Small intestine (tissue), 7 donors: ENCODE data around the gene RAPGEF4. TPM values are rescaled to one million over a fixed set of nuclear protein-coding genes. Genes with fewer than 3 reads are reported as not detected.

Experiments
- DNase-seq, 2 donors: peaks; one replicate each; pipeline versions ENCODE4 v3.0.0 to v3.0.0-alpha.2; 2013
- FAIRE-seq: peaks from 2 replicates; lab custom pipeline; 2012; peaks lifted over from hg19 to GRCh38; lab: Jason Lieb, UNC
- H3K27ac ChIP-seq, 3 donors: one replicate each; pipeline ENCODE4 v1.5.1; 2013; ENCODE audit warnings: low read length in 2 of 3, mild to moderate bottlenecking in 2 of 3, control low read depth in 1 of 3, inconsistent platforms in 1 of 3, low read depth in 1 of 3, moderate library complexity in 1 of 3
- H3K27me3 ChIP-seq, 3 donors: one replicate each; pipeline ENCODE4 v1.6.1; 2013; ENCODE audit warnings: low read length in 3 of 3, inconsistent platforms in 1 of 3; ENCODE audit not compliant: control insufficient read depth in 3 of 3, insufficient read depth in 3 of 3
- H3K36me3 ChIP-seq, 3 donors: one replicate each; pipeline ENCODE4 v1.6.1; 2013; ENCODE audit warnings: low read length in 3 of 3, inconsistent platforms in 1 of 3, low read depth in 1 of 3, mild to moderate bottlenecking in 1 of 3, moderate library complexity in 1 of 3; ENCODE audit not compliant: control insufficient read depth in 3 of 3, insufficient read depth in 2 of 3
- H3K4me1 ChIP-seq, 3 donors: one replicate each; pipeline ENCODE4 v1.6.1; 2013; ENCODE audit warnings: low read length in 2 of 3, inconsistent platforms in 1 of 3, low read depth in 1 of 3, mild to moderate bottlenecking in 1 of 3, moderate library complexity in 1 of 3; ENCODE audit not compliant: control insufficient read depth in 3 of 3, insufficient read depth in 2 of 3
- H3K4me3 ChIP-seq, 3 donors: one replicate each; pipeline ENCODE4 v1.5.1; 2013; ENCODE audit warnings: low read length in 3 of 3, control low read depth in 1 of 3, inconsistent platforms in 1 of 3, low read depth in 1 of 3, mild to moderate bottlenecking in 1 of 3, moderate library complexity in 1 of 3
- H3K9me3 ChIP-seq, 2 donors: one replicate each; pipeline ENCODE4 v1.6.1; 2013; ENCODE audit warnings: low read depth in 1 of 2, low read length in 1 of 2; ENCODE audit not compliant: control insufficient read depth in 2 of 2, insufficient read depth in 1 of 2
- WGBS, 3 donors: extraction: QIAGEN DNeasy Blood & Tissue Kit; methylation state at CpG; one replicate each; pipeline ENCODE4 v1.1.7; 2013; 5-methylcytosine and 5-hydroxymethylcytosine counted together
- polyA plus RNA-seq, 4 donors: library from polyadenylated mRNA; stranded (reverse) in 3 of 4; unstranded in 1 of 4; fragments of 200-250 nt in 3 of 4; fragments of 120-200 nt in 1 of 4; gene quantifications; one replicate each; pipeline versions ENCODE4 v1.2.1 to v1.2.3, GENCODE V29; 2013
- donor health status: healthy with polysubstance abuse.
- donor health status: control.
- donor health status: control.
- donor health status: Bipolar disorder and iron deficiency.
- donor health status: healthy.

RAPGEF4 gene
- polyA plus RNA-seq, 4 donors = 0.45 to 7.2 (median 3.4) TPM

- DNase-seq (peak; percentile 65 to 88), FAIRE-seq (no peak)
- Histone ChIP-seq H3K27me3 (no peaks in the 10 kb centered on the region), H3K4me3 (peak within 1 kb of the TSS; percentile 83 to 93 (median 87)), H3K36me3 (no peaks in the 10 kb centered on the region), H3K4me1 (peaks cover 0 to 6% (median 3%) of the 10 kb centered on the region in 3 donors), H3K27ac (peak within 1 kb of the TSS; percentile 50 to 94 (median 91)), H3K9me3 (peaks cover 0 to 6% of the 10 kb centered on the region in 2 donors)
- WGBS, 3 donors = 0 to 1% (median 1%) methylated on average over 39 to 106 of the region's 106 CpGs
Observed at GRCh38 chr2:173075781-173076580, 340.3 kb downstream of the RAPGEF4 start, which contains the start of gene MAP3K20. Gene MAP3K20 (plus strand): TSS chr2:173075846. CDS start chr2:173091032, 15,186 bp downstream.

- H3K27ac ChIP-seq = peak overlapping the region; percentile 50 to 94 (median 91)
Observed at GRCh38 chr2:173076581-173077345, 341.1 kb downstream of the RAPGEF4 start.

GRCh38 chr2:173077506-173078177 lies 342.0 kb downstream of the RAPGEF4 start:
- peaks cover 0 to 3% (median 0%) of the 10 kb centered on the region in 3 donors for H3K36me3 ChIP-seq
- H3K4me3 ChIP-seq = no peak overlapping the region
- peak overlapping the region in 1 of 3 donors; percentile 91 for H3K27ac ChIP-seq
- WGBS, 3 donors = 14 to 38% (median 28%) methylated on average over 5 of the region's 5 CpGs
- peak; percentile 31 to 35 for DNase-seq
- H3K27me3 ChIP-seq = no peaks in the 10 kb centered on the region
- peaks cover 0 to 6% of the 10 kb centered on the region in 2 donors for H3K9me3 ChIP-seq
- H3K4me1 ChIP-seq = peaks cover 0 to 6% (median 3%) of the 10 kb centered on the region in 3 donors
- no peak for FAIRE-seq

More at GRCh38 chr2:173076581-173077345, 341.1 kb downstream of the RAPGEF4 start:
- no peak for FAIRE-seq
- DNase-seq = peak; percentile 20 to 53
- no peaks in the 10 kb centered on the region for H3K36me3 ChIP-seq
- H3K4me3 ChIP-seq = peak overlapping the region; percentile 83 to 93 (median 87)
- WGBS, 3 donors = 3 to 7% (median 3%) methylated on average over 27 of the region's 27 CpGs
- no peaks in the 10 kb centered on the region for H3K27me3 ChIP-seq
- H3K4me1 ChIP-seq = peaks cover 0 to 6% (median 3%) of the 10 kb centered on the region in 3 donors
- H3K9me3 ChIP-seq = peaks cover 0 to 6% of the 10 kb centered on the region in 2 donors

GRCh38 chr2:173079141-173079540 lies 343.5 kb downstream of the RAPGEF4 start:
- peaks cover 0 to 4% (median 0%) of the 10 kb centered on the region in 3 donors for H3K36me3 ChIP-seq
- DNase-seq = no peak
- H3K4me3 ChIP-seq = no peak overlapping the region
- no peak overlapping the region for H3K27ac ChIP-seq
- no peak for FAIRE-seq
- WGBS, 3 donors = 70 to 75% (median 71%) methylated on average over 3 of the region's 3 CpGs
- H3K4me1 ChIP-seq = peaks cover 0 to 6% (median 3%) of the 10 kb centered on the region in 3 donors
- peaks cover 0 to 6% of the 10 kb centered on the region in 2 donors for H3K9me3 ChIP-seq
- no peaks in the 10 kb centered on the region for H3K27me3 ChIP-seq

- FAIRE-seq = no peak
- 85 to 93% (median 88%) methylated on average over 6 of the region's 6 CpGs for WGBS, 3 donors
- Histone ChIP-seq H3K27ac (no peak overlapping the region), H3K4me1 (peaks cover 0 to 6% (median 3%) of the 10 kb centered on the region in 3 donors), H3K27me3 (no peaks in the 10 kb centered on the region), H3K4me3 (no peak overlapping the region), H3K9me3 (peaks cover 0 to 6% of the 10 kb centered on the region in 2 donors), H3K36me3 (peaks cover 0 to 4% (median 0%) of the 10 kb centered on the region in 3 donors)
- DNase-seq = peak in 1 of 2 donors; percentile 14
Observed at GRCh38 chr2:173079973-173080860, 344.6 kb downstream of the RAPGEF4 start.

GRCh38 chr2:173086518-173087213 lies 351.0 kb downstream of the RAPGEF4 start:
- Histone ChIP-seq H3K27ac (no peak overlapping the region), H3K9me3 (no peaks in the 10 kb centered on the region), H3K27me3 (no peaks in the 10 kb centered on the region), H3K4me3 (no peak overlapping the region), H3K36me3 (peaks cover 0 to 12% (median 0%) of the 10 kb centered on the region in 3 donors), H3K4me1 (no peaks in the 10 kb centered on the region)
- 78 to 96% (median 88%) methylated on average over 2 of the region's 2 CpGs for WGBS, 3 donors
- FAIRE-seq (no peak), DNase-seq (no peak)

GRCh38 chr2:173087214-173087581 lies 351.6 kb downstream of the RAPGEF4 start:
- no peak for DNase-seq
- Histone ChIP-seq H3K27me3 (no peaks in the 10 kb centered on the region), H3K36me3 (peaks cover 0 to 13% (median 0%) of the 10 kb centered on the region in 3 donors), H3K27ac (no peak overlapping the region), H3K9me3 (no peaks in the 10 kb centered on the region), H3K4me3 (no peak overlapping the region), H3K4me1 (no peaks in the 10 kb centered on the region)
- WGBS, 3 donors = 47 to 68% (median 63%) methylated on average over 1 of the region's 1 CpG
- FAIRE-seq = no peak
